Stimulated activated CD4-positive, alpha-beta T cell treated with anti-CD3 and anti-CD28 coated beads, Interleukin-15, amount 100 ng/mL, for 1 hour (primary cell): ENCODE results near the gene ZCCHC9.
"Not testable (repeated sequence)": the region's sequence is repeated elsewhere in the genome, so short reads cannot be mapped to it uniquely, and the experiment has no call there.

Experiments used
- DNase-seq, 2 donors: peaks; one replicate each; pipeline ENCODE4 v3.0.0-alpha.2; 2020; ENCODE audit warnings: low read depth in 1 of 2, low spot score in 1 of 2

Gene ZCCHC9

DNA sequence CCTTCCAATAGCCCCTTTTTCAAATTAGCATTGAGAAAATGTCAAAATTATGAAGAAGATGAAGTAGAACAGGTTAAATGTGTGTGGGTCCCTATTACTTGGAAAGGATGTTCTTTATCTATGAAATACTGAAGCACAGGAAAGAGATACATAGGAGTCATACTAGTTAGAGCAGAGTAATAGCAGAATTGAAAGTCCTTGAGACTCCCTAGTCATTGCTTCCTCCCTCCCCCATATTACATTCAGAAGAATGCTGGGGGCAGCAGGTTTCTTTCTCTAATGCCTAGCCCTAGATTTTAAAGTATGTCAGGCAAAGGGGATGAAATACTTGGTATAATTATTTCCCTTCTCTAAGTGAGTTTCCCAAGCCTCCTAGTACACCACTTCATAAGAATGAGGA lies 4.4 kb downstream of the ZCCHC9 start:
- DNase-seq, result no peak

DNA sequence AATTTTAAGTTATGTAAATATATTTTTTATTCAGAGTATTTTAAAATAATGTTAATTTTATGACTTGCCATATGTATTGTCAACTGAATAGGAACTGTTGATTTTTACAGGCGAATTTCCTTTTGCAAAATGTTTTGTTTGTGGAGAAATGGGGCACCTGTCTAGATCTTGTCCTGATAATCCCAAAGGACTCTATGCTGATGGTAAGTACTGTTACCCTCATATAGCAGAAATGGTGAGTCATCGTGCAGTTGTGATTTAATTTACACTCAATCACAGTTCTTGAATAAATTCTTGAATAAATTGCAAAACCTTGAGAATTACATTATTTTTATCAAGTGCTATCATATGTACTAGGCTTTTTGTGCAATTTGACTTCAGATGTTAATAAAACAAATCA lies 7.4 kb downstream of the ZCCHC9 start:
- no peak for DNase-seq

DNA sequence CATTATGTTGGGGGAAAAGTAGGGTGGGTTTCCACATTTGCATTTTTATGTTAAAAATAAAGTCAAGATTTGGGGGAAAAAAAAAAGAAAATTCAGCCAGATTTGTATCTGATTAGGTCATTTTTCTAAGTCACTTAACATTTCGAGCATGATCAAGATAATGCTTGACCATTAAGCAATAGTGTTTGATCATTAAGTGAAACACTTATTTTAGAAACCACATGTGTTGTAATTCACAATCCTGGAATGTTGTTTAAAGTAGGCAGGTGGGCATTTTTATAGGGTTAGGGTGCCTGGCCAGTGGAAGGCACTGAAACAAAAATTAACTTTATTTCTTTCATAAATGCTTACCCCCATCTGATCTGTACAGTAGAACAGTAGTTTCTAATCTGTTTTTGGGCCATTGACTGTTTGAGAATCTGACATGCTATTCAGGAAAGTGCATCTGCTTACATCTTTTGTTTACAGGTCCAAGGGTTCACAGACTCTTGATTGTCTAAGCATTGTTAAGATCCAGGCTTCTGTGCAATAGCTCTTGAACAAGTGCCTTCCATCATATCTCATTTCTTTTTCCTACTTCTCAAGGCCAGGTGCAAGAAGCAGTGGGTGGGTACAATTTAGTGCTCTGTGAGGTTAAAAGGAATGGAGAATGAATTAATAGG lies 9.1 kb downstream of the ZCCHC9 start:
- DNase-seq, result no peak

DNA sequence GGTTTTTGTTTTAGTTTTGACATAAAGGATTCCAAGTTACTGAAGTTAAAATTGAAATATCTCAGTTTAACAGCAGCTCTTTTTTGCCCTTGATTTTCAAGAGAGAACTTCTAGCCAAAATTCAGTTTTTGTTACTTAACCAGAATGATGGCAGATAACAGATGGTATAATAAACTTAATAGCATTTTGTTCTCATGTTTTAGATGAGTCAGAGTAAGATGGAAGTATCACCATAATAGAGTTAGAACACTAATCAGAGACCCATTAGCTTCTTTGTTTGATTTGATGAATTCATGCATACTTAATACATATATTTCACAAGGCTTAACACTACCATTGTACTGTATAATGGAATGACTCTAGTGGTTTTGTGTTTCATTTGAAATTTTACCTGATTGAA lies 11.9 kb downstream of the ZCCHC9 start:
- DNase-seq, result no peak

DNA sequence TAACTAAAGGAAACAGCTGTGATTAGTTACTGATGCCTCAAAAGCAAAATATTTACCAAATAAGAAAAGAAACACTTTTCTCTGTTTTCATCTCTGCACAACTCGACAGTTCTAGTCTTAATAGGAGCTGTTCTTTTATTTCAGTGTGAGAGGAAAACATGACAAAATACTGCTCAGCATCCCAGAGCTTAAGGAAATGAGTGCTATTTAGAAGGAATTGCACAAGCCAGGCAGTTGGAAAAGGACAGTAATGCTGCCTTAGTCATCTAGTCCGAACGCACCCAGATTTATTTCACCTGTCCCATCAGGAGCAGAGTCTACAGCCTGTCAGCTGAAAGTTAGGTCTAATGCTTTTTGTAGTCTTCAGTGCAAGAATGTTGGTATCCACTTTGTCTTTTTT lies 12.3 kb downstream of the ZCCHC9 start:
- no peak for DNase-seq

DNA sequence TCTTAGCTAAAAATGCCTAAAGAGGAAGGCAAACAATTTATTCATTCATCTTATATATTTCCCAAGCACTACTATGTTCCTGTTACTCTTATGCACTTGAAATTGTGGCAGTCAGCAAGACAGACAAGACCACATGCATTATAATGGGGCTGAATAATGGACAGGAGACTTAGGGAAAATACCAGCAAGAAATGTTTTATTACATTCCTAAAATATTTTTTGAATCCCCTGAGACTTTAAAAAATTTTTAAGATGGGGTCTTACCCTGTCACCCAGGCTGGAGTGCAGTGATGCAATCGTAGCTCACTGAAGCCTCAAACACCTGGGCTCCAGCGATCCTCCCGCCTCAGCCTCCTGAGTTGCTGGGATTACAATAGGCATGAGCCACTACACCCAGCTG lies 13.2 kb downstream of the ZCCHC9 start:
- DNase-seq, result no peak

DNA sequence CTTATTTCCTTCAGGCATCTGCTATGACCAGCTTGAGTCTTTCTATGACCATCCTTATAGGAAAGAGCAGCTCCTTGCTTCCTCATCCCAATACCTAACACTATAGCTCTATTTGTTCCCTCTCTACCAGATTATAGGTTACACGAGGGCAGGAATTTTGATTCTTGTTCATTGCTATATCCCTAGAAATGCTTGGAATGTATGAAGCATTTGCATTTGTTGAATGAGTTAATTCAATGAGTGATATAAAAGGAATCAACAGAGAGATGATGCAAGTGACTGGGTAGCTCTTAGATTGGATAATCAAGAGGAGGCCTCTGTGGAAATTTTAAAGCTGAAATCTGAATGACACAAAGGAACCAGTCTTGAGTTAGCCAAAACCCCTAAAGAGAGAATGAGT lies 13.9 kb downstream of the ZCCHC9 start:
- no peak for DNase-seq

DNA sequence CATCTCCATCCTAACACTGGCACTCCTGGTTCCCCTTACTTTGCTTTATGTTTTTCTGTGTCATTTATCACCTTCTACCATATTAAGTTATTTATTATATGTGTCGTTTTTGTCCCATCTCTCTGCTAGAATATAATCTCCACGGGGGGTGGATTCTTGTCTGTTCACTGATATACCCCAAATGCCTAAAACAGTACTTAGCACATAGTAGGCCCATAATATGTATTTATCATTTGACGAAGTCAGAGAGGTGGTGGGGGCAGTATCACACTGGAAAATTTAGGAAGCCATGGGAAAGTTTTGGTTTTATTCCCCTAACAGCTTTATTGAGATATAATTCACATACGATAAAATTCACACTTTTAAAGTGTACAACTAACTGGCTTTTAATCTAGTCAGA lies 14.4 kb downstream of the ZCCHC9 start:
- no peak for DNase-seq

DNA sequence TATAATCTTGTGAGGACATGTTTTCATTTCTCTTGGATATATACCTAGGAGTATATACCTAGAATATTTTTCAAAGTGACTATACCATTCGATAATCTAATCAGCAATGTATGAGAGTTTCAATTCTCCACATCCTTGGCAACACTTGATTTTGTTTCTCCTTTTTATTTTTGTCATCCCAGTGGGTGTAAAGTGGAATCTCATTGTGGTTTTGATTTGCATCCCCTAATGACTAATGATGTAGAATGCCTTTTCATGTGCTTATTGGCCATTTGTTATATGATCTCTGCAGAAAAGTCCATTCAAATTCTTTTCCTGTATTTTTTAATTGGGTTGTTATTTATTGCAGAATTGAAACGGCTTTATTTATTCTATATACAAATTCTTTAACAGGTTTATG lies 15.2 kb downstream of the ZCCHC9 start:
- DNase-seq, result no peak

DNA sequence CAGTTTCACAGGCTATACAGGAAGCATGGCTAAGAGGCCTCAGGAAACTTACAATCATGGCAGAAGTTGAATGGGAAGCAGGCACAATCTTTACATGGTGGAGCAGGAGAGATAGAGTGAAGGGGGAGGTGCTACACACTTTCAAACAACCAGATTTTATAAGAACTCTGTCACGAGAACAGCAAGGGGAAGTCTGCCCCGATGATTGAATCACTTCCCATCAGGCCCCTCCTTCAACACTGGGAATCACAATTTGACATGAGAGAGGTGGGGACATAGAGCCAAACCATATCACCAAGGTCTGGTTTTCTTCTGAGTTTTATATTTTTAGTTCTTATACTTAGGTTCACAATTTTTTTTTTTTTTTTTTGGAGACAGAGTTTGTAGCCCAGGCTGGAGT lies 16.1 kb downstream of the ZCCHC9 start:
- no peak for DNase-seq

DNA sequence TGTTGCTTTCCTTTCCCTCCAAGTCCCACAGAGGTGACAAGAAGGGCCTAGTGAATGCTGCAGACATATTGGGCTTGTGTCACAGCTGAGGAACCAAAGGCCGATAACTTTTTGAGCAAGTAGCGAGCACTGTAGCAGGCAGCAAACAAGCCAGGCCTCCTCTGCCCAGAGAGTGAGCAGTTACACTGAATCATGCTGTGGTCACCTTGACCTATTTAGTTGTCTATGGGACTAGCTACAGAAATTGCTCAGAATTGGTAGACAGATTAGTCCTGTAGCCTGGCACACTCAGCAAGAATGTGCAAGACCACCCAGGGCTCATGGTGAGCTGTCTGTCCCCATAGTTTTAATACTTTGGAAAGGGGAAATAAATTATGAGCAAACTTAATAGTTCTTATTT lies 25.2 kb downstream of the ZCCHC9 start:
- no peak for DNase-seq

DNA sequence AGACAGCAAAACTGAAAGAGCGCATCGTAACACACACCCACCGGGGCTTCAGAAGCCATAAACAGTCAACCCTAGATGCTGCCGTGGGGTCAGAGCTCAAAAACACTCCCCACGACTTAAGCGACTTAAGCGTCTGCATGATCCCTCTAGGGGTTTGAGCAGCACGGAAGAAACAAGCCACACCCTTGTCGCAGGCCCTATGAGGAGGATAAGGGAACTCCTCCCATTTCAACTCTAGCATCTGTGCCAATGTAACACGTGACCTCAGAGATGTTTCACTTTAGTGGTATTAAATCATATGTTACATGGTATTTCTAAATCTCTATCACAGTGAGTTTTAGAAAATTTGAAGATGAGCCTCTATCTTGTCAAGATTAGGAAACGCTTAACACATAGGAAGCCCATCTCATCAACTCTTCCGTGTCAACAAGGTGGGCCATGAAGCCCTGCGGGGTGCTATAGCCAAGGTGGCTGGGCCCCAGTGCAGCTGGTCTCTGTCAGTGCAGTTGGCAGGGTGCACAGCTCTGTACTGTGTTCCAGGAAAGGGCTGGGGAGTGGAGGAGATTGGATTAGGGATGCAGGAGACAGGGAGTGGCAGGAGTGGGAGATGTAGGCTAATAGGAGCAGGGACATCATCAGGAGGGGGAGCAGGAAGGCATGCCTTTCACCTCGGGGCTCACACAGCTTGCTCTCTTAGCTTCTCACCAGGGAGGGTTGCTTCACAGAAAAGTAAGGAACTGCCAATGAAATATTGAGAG lies 33.1 kb downstream of the ZCCHC9 start:
- DNase-seq, result no peak

DNA sequence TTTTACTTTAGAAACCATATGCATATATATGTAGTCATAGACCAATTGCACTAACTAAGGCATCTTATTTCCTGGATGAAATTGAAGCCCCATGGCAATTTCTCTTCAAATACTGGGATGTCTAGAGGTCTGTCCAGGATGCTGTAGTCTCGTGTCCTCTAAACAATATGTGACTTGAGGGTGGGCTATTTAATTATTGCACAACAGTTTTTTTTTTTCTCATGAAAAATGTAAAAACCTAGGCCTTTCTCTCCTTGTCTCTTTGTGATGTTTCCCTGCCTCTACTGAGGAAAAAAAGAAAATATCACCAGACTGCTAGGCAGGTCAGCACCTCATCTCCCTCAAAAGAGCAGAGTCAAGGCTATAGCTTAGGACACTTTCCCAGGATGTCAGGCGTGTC lies 34.6 kb downstream of the ZCCHC9 start:
- no peak for DNase-seq

DNA sequence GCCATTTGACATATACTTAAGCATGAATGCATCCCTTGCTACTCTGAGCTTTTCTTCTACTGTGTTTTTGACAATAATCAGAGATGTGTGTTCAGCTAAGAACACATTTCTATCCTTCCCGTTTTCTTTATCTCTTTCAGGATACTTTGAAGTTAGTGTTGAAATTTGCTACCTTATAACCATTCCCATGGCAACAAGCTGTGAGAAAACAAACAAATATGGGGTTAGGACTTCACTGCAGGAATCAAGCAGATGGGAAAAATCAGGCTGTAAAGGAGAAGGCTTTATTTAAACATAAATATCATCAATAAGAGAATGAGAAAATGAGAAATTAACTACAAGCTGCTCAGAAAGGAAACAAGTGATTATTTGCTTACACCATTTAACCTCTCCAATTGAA lies 35.2 kb downstream of the ZCCHC9 start:
- DNase-seq, result no peak

DNA sequence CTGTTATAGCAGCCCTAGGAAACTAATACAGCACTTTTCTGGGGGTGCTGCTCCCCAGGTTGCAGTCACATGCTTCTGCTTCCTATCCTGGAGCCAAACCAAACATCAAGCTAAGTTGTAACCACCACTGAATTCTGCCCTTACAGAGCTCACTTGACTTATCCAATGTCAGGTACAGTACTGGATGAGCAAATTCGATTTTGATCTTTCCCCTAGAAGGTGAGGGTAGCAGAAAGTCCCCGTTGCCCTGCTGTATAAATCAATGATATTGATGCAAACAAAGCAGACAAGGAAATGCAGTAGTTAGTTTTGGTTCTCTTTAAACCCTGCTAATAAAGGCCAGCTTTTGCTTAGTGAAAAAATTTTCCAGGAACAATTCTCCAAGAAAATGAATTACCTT lies 36.4 kb downstream of the ZCCHC9 start:
- DNase-seq, result no peak

DNA sequence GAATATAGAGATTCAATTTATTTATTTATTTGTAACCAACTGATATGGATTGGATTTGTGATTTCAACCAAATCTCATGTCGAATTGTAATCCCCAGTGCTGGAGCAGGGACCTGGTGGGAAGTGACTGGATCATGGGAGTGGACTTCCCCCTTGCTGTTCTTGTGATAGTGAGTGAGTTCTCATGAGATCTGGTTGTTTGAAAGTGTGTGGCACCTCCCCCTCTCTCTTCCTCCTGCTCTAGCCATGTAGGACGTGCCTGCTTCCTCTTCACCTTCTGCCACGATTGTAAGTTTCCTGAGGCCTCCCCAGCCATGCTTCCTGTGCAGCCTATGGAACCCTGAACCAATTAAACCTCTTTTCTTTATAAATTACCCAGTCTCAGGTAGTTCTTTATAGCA lies 36.8 kb downstream of the ZCCHC9 start:
- not testable (repeated sequence) for DNase-seq

DNA sequence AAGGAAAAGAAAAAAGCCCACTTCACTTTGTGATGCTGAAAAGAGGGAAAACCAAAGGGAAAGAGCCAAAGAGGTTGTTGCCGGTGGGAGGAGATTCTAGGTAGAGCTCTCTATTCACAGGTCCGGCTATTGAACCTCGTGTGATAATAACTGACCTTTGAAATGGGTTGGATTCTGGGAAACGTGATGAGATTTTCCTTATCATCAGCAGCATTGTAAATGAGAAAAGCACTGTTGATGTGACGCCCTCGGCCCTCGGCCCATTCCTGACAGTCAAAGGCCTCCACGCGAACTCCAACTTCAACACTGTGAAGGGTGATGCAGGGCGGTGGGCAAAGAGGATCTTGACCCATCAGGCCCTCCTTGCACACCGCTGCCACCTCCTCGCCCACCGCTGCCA lies 43.3 kb downstream of the ZCCHC9 start:
- no peak for DNase-seq

DNA sequence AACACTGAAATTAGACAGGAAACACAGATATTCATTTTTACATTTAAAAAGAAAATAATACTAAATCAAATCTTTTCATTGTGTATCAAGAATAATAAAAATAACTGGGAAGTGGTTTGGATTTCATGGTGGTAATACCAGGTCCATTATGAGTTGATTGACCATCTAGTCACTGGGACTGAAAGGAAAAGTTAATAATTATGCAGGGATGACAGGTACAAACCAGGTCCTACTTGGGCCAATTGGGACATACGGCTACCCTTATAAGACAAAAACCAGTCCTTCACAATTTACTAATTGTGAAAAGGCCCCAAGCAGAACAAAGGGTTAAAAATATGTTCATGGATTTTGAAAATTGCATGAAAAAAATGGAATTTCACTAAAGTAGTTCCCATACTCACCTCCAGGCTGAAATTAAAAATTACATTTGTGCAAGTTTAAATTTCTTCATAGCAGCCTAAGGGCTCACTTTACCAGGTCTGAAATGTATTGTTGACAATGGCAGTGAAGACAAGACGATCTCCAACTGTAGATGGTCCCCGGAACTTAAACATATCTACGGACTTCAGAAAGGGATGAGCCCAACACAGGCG lies 44.1 kb downstream of the ZCCHC9 start:
- no peak for DNase-seq

DNA sequence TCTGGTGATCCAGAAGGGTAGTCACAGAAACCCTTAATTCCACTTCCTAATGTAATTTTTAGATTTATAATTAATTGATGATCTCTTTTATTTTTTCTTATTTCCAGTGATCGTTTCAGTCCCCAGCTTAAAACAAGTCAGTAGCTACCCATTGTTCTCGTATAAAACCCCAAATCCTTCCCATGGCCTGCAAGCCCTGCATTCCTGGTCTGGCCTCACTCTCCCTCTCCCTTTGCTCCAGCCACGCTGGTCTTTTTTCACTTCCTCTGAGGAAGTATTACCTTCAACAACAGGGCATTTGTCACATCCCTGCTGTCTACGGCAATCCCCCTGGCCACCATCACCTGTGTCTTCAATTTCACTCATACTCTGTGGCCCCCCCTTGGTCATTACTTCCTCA lies 47.8 kb downstream of the ZCCHC9 start:
- DNase-seq, result no peak

DNA sequence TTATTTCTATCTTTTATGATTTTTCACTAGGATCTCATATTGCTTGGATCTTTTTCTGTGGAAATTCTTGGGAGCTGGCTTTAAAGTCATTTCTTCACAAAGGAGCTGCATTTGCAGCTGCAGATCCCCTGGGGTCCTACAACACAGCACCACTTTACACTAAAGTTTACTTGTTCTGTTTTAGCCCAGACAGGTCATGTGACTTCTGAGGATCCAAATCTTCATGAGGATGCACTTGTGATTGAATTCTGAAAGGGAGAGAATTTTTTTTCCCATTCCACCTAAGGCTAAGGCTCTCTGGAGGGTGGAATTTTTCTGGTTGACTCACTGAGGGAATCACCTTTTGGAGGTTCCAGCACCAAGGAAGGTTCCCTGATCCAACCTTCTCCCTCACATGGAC lies 49.1 kb downstream of the ZCCHC9 start:
- no peak for DNase-seq

DNA sequence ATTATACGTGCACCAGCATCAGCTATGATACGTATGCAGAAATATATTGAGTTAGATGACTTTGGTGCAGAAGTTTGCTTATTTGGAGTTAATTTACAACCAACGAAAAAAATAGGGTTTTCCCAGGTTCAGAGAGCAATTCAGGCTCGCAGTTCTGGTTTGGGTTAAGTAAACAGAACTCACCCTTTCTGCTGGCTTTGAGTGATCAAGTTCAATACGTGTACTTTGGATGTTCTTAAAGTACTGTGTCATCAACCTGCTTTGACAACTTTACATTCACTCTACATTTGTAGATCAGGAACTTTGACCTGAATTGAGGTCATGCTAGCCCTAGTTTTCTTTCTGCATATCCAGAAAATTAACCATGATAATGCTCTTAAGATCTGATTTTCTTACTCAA lies 51.8 kb downstream of the ZCCHC9 start:
- no peak for DNase-seq

DNA sequence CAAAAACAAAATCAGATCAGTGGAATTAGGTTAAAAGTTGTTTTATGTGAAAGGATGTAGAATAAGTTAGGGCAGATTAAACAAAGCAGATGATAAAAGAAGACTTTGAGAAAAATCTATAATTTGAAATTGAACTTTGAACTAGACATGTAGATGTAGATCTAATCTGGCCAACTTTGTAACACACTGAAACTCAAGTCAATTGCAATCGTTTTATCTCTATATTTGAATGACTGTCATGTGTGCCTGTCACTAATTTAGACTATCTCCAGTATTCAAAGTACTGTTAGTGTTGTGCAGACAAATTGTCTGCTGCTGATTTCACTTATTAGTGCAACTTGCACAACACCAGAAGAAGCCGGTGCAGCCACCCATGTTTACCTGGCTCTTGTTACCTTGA lies 52.7 kb downstream of the ZCCHC9 start:
- DNase-seq, result no peak
